HepG2 (cell line): ENCODE results near the gene DGKD. TPM values are rescaled to one million over a fixed set of nuclear protein-coding genes. Genes with fewer than 3 reads are reported as not detected.

Experiments
- CREM ChIP-seq, 2 experiments: sonication (generic) in 1 of 2; formaldehyde crosslinking in 1 of 2; IDR thresholded peaks; 2 replicates each; pipeline versions ENCODE4 v1.4.0 to v1.6.1; 2016 to 2020; ENCODE audit warnings: antibody characterized with exemption in 1 of 2, mild to moderate bottlenecking in 1 of 2, missing genetic modification reagents in 1 of 2
- CTCF ChIP-seq: sonication (generic); formaldehyde crosslinking; IDR thresholded peaks from 2 replicates; pipeline ENCODE4 v1.5.0; 2020; ENCODE audit warnings: mild to moderate bottlenecking, missing genetic modification reagents, moderate library complexity
- DNMT3B ChIP-seq: conservative IDR thresholded peaks from 2 replicates; pipeline ENCODE4 v1.6.1; 2016; ENCODE audit warnings: missing biosample characterization, control low read depth
- FLYWCH1 ChIP-seq: sonication (generic); formaldehyde crosslinking; IDR thresholded peaks from 2 replicates; pipeline ENCODE4 v1.8.1; 2023; ENCODE audit warnings: mild to moderate bottlenecking, missing genetic modification reagents
- FOXO1 ChIP-seq: sonication (generic); formaldehyde crosslinking; IDR thresholded peaks from 2 replicates; pipeline ENCODE4 v1.4.0; 2020; ENCODE audit warnings: missing genetic modification reagents
- NFE2L1 ChIP-seq: sonication (generic); formaldehyde crosslinking; IDR thresholded peaks from 2 replicates; pipeline ENCODE4 v1.4.0; 2020; ENCODE audit warnings: missing genetic modification reagents, mild to moderate bottlenecking, borderline replicate concordance
- NKX3-1 ChIP-seq: sonication (generic); formaldehyde crosslinking; IDR thresholded peaks from 2 replicates; pipeline ENCODE4 v1.5.0; 2020; ENCODE audit warnings: missing genetic modification reagents
- RERE ChIP-seq: IDR thresholded peaks from 2 replicates; pipeline ENCODE4 v1.6.1; 2016; ENCODE audit warnings: low read depth, missing genetic modification reagents, missing compliant biosample characterization
- TRAFD1 ChIP-seq: sonication (generic); formaldehyde crosslinking; IDR thresholded peaks from 2 replicates; pipeline ENCODE4 v1.5.1; 2020; ENCODE audit warnings: missing genetic modification reagents, mild to moderate bottlenecking, borderline replicate concordance
- ZFP37 ChIP-seq: sonication (generic); formaldehyde crosslinking; IDR thresholded peaks from 2 replicates; pipeline ENCODE4 v1.4.0; 2020; ENCODE audit warnings: missing genetic modification reagents, borderline replicate concordance
- ZHX2 ChIP-seq, 2 experiments: sonication (generic) in 1 of 2; formaldehyde crosslinking in 1 of 2; IDR thresholded peaks; 2 replicates each; pipeline versions ENCODE4 v1.6.1 to v1.9.0; 2014 to 2022; ENCODE audit warnings: antibody characterized with exemption in 1 of 2, borderline replicate concordance in 1 of 2, inconsistent platforms in 1 of 2, low read depth in 1 of 2, missing genetic modification reagents in 1 of 2
- ZNF570 ChIP-seq: sonication (generic); formaldehyde crosslinking; IDR thresholded peaks from 2 replicates; pipeline ENCODE4 v1.4.0; 2020; ENCODE audit warnings: mild to moderate bottlenecking, missing genetic modification reagents, borderline replicate concordance
- ZNF768 ChIP-seq: sonication (generic); formaldehyde crosslinking; IDR thresholded peaks from 2 replicates; pipeline ENCODE4 v1.4.0; 2020; ENCODE audit warnings: missing genetic modification reagents
- polyA plus RNA-seq, 8 experiments: library from polyadenylated mRNA; depleted of rRNA in 3 of 8; stranded (reverse) in 7 of 8; unstranded in 1 of 8; fragments of >200 nt; fragmentation: Illumina TruSeq in 4 of 8; extraction: Trizol in 4 of 8; gene quantifications; 2 replicates each; pipeline versions ENCODE4 v1.2.1 to v1.2.3, GENCODE V29; 2011 to 2016; ENCODE audit warnings: low read depth in 4 of 8, missing spikeins in 1 of 8, mixed read lengths in 1 of 8; ENCODE audit not compliant: insufficient read depth in 1 of 8
- total RNA-seq, 5 experiments: library from RNA; depleted of rRNA; stranded (reverse); fragments of >200 nt; fragmentation: Illumina TruSeq; extraction: Trizol; gene quantifications; 2 replicates each; pipeline ENCODE4 v1.2.3, GENCODE V29; 2016; ENCODE audit warnings: low read depth in 1 of 5

The DGKD gene
- total and polyA plus RNA-seq, 2 of the 13 experiments (the other 11 are each of a cell fraction or from before 2014, with no cell fraction given), result 24.5 to 33.2 TPM

GRCh38 chr2:233384811-233385488, 30.7 kb downstream of the DGKD start (continued):
- TF ChIP-seq TRAFD1 (CRISPR knock-in tag) (no peak), FOXO1 (CRISPR knock-in tag) (no peak), NFE2L1 (0 out of 2 replicates have a peak, but pooled peaks have one; percentile 41), CTCF (peak; percentile 55), ZNF768 (peak; percentile 74; the same call in 1 of the 2 replicates), ZFP37 (CRISPR knock-in tag) (no peak), CREM (IDR thresholded peaks at IDR 0.05) (no peak), CREM (CRISPR knock-in tag; IDR thresholded peaks at IDR 0.05) (no peak), FLYWCH1 (CRISPR knock-in tag) (no peak), DNMT3B (CRISPR knock-in tag) (no peak), ZNF570 (no peak), NKX3-1 (CRISPR knock-in tag) (no peak), ZHX2 (IDR thresholded peaks at IDR 0.05; ENCODE audit: low read depth) (no peak), ZHX2 (CRISPR knock-in tag; IDR thresholded peaks at IDR 0.05; ENCODE audit: borderline replicate concordance) (no peak), RERE (no peak)
